ENCODE data around the gene ADSL. TPM values are rescaled to one million over a fixed set of nuclear protein-coding genes. Genes with fewer than 3 reads are reported as not detected.

Gene ADSL
- total RNA-seq, 2 donors from 2014 or later, result 37.4 to 47.0 TPM

- intact Hi-C loops (cut with DNase I), result no loop called here
- ATAC-seq (no peak), DNase-seq (no peak)
Observed at GRCh38 chr22:40410731-40411505, 64.6 kb downstream of the ADSL start.

- no peak for ATAC-seq
- intact Hi-C loops (cut with DNase I), result no loop called here
- no peak for DNase-seq
Observed at GRCh38 chr22:40411506-40411861, 65.2 kb downstream of the ADSL start.

- no peak for ATAC-seq
- intact Hi-C loops (cut with DNase I), result no loop called here
- DNase-seq, result no peak
Observed at GRCh38 chr22:40412441-40412840, 66.1 kb downstream of the ADSL start.

GRCh38 chr22:40413873-40414272, 67.6 kb downstream of the ADSL start:
- ATAC-seq (no peak), DNase-seq (no peak)
- intact Hi-C loops (cut with DNase I), result no loop called here

- ATAC-seq, result no peak
- DNase-seq, result no peak
- intact Hi-C loops (cut with DNase I), result no loop called here
Observed at GRCh38 chr22:40414311-40414710, 68.0 kb downstream of the ADSL start.

GRCh38 chr22:40414838-40415505, 68.7 kb downstream of the ADSL start:
- intact Hi-C loops (cut with DNase I), result no loop called here
- ATAC-seq, result no peak

GRCh38 chr22:40415531-40416266, 69.4 kb downstream of the ADSL start:
- ATAC-seq (peak; percentile 10 to 23), DNase-seq (no peak)
- intact Hi-C loops (cut with DNase I), result no loop called here

More at GRCh38 chr22:40414838-40415505, 68.7 kb downstream of the ADSL start:
- DNase-seq, result no peak

- ATAC-seq (no peak), DNase-seq (no peak)
- intact Hi-C loops (cut with DNase I), result no loop called here
Observed at GRCh38 chr22:40416267-40416570, 69.9 kb downstream of the ADSL start.

GRCh38 chr22:40416636-40417035, 70.3 kb downstream of the ADSL start:
- DNase-seq (no peak), ATAC-seq (no peak)
- intact Hi-C loops (cut with DNase I), result no loop called here

- DNase-seq (no peak), ATAC-seq (no peak)
- intact Hi-C loops (cut with DNase I), result no loop called here
Observed at GRCh38 chr22:40417041-40417440, 70.7 kb downstream of the ADSL start.

GRCh38 chr22:40417881-40418280, 71.6 kb downstream of the ADSL start:
- ATAC-seq (no peak), DNase-seq (no peak)
- intact Hi-C loops (cut with DNase I), result no loop called here

- intact Hi-C loops (cut with DNase I), result no loop called here
- DNase-seq (no peak), ATAC-seq (peak in 1 of 2 donors; percentile 5)
Observed at GRCh38 chr22:40418366-40419201, 72.3 kb downstream of the ADSL start.

GRCh38 chr22:40419718-40420117, 73.4 kb downstream of the ADSL start:
- no peak for ATAC-seq
- DNase-seq, result no peak
- intact Hi-C loops (cut with DNase I), result no loop called here

GRCh38 chr22:40420341-40421081, 74.2 kb downstream of the ADSL start:
- no peak for ATAC-seq
- no peak for DNase-seq
- intact Hi-C loops (cut with DNase I), result no loop called here

GRCh38 chr22:40421082-40421350, 74.7 kb downstream of the ADSL start:
- intact Hi-C loops (cut with DNase I), result no loop called here
- ATAC-seq (no peak), DNase-seq (no peak)

GRCh38 chr22:40421941-40422340, 75.6 kb downstream of the ADSL start:
- no peak for ATAC-seq
- intact Hi-C loops (cut with DNase I), result no loop called here
- no peak for DNase-seq

- intact Hi-C loops (cut with DNase I), result no loop called here
- DNase-seq, result no peak
- ATAC-seq, result peak; percentile 37 to 56
Observed at GRCh38 chr22:40422558-40423309, 76.4 kb downstream of the ADSL start.

- no peak for ATAC-seq
- intact Hi-C loops (cut with DNase I), result no loop called here
- no peak for DNase-seq
Observed at GRCh38 chr22:40423310-40423688, 77.0 kb downstream of the ADSL start.
